Astrocyte of the hippocampus (primary cell): ENCODE results near the gene STYXL1.

ENCODE experiments used
- DNase-seq: peaks from one replicate; pipeline ENCODE4 v3.0.0; 2011; ENCODE audit warnings: low read depth, low spot score

The STYXL1 gene

DNA sequence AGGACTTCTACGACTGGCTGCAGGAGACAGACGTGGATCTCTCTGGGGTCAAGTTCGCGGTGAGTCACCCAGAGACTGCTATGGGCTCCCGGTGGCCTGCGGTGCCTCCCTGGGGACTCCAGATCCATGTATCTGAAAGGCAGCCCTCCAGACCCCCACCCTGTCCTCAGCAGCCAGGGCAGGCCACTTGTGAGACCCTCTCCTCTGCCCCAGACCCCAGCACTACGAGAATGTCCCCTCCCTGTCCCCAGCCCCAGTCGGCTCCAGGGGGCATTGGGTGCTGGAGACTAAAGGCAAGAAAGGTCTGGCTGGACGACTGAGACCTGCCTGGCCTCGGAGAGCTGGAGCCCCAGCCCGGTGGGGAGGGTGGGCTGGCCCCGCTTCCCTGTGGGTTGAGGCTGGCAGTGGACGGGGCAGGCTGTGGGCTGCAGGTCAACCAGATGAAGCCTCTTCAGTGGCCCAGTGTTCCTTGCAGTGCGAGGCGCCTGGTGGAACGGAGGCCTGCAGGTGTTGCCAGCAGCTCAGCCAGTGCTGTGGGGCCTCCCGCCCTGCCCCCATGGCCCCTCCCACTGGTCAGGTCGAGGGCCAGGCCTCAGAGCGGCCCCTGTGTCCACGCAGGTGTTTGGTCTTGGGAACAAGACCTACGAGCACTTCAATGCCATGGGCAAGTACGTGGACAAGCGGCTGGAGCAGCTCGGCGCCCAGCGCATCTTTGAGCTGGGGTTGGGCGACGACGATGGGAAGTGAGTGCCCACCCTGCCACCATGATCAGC is 67.2 kb downstream of the STYXL1 start:
- DNase-seq, result no peak

DNA sequence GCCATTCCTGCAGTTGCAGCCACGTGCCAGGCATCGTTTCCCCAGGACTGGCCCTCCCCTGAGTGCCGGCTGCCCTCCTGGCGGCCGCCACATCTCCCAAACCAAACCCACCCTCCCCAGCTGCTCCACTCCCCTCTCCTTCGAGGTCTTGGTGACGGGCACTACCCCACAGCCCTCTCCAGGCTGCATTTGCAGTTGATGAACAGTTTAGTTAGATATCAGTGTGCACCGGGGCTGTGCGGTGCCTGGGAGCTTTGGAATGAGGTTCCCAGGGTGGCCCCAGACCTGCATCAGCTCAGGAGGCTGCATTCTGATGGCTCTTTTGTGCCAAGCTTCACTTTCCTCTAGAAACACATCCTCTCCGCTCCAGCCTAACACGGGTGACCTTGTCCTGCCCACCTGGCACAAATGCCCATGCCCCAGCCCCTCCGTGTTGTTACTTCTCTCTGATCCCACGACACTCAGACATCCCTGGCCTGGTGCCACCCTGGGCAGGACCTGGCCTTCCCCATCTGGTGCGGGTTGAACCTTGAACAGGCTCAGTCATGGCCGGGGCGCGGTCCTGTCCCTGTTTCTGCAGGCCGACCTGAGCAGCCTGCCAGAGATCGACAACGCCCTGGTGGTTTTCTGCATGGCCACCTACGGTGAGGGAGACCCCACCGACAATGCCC is 67.9 kb downstream of the STYXL1 start:
- DNase-seq, result no peak

DNA sequence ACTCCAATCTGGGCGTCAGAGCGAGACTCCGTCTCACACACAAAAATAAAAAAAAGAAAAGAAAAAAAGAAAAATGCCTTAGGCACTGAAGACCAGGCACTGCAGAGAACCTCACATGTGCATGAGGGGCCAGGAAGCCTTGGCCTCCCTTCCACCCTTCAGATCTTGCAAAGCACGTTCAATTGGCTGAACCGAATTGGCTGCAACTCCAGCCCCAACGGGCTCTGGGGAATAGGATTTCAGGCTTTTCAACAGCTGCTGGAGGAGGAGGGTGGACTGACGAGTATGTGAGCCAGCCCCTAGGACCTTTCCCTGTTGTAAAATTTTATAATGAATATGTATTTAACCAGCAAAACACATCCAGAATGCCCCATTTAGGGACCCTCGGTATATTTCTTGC is 70.1 kb downstream of the STYXL1 start:
- DNase-seq, result no peak

DNA sequence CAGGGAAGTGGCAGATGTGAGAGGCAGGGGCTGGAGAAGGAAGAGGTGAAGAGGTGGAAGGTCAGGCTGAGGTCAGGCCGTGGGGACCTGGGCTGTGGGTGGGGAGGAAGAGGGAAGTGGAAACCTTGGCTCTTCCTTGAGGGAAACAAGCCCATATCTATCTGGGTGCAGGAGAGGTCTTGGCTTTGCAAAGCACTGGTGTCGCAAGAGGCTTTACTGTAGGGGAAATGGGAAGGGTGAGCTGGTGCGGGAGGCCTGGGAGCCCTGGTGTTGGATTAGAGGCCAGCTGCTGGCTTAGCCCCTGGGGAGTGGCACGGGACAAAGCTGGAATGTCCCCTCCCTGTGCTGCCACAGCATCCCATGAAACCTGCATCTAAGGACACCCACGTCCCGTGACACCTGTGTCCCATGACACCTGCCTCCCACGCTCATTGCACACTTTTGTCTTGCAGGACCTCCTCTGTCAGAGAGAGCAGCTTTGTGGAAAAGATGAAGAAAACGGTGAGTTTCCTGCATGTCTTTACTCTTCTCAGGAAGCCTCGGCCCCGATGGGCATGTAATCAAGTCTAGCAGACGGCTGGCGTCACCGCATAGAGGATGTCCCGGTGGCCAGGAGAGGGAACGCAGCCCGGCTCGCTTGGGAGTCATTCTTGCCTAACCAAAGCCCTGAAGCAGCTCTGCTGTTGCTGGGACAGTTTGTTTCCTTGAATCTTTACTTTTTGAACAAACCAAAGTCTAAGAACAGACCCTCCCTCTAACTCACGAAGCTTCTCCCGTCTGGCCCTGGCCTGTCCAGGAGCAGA is 75.6 kb downstream of the STYXL1 start:
- DNase-seq, result no peak

DNA sequence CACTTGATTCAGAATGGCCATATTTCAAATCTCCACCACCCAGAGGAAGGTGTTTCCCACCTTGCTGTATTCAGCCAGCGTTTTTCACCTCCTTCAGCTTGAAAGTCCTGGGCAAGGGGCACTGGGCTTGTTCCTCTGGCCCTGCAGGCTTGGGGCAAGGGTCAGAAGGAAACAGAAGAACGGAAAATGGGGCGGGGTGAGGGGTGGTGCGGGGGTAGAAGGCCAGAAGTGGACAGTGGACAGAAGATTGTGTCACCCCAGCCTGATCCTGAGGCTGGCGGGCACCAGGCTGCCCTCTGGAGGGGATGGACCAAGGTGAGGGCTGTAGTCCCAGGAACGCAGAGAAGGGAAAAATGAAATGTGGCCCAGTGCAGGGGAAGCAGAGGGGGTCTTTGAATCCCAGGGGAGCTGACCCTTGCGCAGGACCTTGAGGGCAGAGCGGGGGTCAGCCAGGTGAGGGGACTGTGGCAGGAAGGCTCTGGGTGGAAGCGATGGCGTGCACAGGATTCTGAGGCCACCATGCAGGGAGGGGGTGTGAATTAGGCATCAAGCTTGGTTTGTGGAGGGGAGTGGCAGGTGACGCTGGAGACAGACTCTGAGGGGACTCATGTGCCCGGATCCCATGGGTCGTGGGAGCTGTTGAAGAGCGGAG is 76.4 kb downstream of the STYXL1 start:
- DNase-seq, result no peak

DNA sequence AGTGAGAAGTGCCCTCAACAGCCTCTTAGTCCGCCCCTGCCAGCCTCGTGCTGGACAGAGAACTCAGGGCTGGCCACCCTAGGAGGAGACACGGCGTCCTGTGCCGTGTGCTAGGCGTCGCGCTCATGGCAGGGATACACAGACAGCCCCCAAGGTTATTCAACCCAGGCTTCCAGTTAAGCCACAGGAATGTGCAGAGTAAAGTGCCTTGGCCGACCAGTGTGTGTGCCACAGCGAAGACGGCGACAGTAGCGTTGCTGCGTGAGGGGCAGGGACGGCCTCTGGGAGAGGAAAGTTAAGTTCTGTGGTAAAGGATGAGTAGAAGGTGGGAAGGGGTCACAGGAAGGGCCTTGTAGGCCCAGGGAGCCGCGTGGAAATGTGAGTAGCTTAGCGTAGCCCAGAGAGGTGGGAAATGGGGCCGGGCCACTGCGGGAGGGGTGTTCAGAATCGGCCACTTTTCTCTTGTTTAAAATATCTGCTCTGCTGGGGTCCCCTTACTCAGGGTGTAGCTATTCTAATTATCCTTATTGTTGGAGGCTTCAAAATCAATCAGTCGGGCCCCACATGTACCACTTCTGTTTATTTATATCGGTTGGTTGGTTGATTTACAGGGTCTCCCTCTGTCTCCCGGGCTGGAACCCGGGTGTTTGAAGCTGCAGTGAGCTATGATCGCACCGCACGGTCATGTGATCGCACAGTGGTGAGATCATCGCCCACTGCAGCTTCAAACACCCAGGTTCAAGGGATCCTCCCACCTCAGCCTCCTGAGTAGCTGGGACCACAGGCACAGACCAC is 77.9 kb downstream of the STYXL1 start:
- peak; percentile 57 for DNase-seq

DNA sequence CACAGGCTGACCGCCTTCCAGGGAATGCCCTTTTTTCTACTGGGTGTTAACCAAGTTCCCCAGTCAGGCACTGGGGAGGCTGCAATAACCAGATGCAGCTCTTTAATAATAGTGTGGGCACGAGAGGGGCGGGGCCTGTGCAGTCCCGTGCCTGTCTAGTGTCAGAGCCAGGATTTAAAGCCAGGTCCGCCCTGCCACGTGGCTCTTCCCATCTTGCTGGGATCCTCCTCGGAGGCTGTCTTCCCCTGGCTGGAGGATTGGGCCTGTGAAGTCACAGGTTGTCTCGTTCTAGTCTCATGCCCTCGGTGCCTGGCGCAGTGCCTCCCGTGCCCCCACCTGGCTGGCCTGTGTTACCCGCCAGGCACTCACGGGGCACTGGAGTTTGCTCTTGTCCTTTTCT is 78.6 kb downstream of the STYXL1 start:
- DNase-seq, result peak; percentile 3

DNA sequence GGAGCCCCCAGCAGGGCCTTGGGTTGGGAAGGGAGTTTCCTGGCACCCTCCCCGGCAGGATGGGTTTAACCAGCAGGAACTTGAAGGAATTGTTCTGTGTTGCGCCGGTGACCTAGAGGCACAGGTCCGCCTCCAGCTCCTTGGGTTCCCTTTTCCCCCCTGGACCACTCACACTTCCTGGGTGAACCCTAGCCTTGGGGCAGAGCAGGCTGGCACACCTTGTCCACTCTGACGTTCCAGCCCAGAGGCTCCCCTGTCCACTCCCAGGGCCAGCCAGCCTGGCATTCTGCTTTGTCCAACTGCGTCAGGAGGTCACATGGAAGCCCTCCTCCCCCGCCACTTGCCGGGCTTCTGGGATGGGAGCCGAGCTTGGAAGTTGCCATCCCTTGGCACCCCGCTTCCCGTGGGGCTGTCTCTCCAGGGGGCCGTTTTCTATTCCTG is 79.2 kb downstream of the STYXL1 start:
- no peak for DNase-seq

DNA sequence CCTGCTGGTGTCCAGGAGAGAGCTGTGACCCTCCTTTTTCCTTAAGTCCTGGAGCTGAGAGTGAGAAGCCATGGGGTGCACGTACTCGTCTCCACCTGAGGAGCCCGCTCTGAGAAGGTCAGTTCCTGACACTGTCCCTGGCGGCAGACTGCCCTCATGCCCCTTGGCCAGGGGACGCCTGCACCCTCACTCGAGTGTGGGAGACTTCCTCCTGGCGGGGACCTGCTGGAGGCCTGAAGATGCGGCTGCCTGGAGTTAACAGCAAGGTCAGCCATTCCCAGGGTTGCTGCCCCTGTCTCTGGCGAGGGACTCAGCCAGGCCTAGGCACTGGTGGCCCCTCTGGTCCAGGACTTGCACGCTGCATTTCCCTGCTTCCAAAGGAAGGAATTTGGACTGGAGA is 79.8 kb downstream of the STYXL1 start:
- DNase-seq, result no peak

DNA sequence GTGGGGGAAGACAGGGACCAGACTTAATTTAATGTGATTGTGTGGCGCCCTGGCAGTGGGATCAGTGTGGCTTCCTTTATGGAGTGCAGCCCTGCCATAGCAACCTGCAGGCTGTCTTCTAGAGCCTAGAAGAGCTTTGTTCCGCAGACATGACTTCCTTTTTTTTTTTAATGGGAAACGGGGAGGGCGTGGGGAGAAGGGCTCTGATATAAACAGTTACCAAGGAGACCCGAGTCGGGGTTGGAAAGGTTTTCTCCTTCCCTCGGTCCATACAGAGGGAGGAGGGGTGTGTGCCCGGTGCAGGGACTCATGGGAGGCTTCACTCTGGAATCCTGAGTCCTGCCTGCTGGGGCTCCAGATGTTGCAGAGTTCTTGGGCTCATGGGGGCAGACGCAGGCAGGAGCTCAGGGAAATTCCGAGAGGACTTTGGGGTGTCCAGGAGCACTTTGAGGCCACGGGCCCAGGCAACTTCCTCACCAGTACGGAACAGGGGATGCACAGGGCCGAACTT is 80.3 kb downstream of the STYXL1 start:
- peak; percentile 22 for DNase-seq

DNA sequence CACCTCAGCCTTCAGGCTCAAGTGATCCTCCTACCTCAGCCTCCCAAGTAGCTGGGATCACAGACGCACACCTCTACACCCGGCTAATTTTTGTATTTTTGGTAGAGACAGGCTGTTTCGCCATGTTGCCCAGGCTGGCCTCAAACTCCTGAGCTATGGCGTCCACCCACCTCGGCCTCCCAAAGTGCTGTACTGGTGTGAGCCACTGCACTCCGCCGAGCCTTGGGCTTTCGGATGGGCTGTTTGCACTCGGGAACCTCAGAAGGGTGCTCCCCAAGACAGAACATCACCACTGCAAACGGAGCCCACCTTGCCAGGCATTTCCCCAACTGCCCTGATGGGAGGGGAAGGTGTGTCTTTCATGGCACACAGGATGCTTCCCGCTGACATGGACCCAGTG is 80.7 kb downstream of the STYXL1 start:
- no peak for DNase-seq

DNA sequence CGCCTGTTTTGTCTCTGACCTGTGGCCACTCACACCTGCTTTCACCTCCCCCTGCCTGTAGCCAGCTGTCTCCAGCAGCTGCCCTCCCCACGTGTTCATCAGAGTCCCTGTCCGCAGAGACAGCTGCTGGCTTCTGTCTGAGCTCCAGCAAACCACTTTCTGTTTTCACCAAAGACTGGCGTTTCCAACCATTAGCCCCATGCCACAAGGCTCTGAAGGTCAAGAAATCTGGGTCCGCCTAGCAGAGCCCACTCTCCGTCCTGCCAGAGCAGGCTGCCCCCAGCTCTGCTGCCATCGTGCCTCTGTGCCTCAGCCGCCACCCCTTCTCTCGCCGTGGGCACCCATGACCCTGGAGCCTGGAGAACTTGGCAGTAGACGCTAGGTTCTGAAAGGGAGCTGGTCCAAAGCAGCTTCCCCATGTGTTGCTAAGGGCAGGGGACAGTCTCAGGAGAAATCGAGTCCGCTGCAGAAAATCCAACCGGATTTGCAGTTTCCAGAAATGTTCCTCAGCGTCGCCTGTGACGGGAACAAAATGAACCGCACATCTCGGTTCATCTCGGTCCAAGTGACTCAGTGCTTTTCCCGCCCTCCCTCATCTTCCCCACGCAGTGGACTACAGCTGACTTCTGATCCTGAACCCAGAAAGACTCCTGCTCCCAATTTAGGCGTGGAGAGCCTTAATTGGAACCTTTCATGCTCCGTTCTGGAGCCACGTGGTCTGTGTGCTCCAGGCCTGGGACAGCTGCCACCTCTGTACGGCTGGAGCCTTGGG is 81.4 kb downstream of the STYXL1 start:
- peak; percentile 2 for DNase-seq

DNA sequence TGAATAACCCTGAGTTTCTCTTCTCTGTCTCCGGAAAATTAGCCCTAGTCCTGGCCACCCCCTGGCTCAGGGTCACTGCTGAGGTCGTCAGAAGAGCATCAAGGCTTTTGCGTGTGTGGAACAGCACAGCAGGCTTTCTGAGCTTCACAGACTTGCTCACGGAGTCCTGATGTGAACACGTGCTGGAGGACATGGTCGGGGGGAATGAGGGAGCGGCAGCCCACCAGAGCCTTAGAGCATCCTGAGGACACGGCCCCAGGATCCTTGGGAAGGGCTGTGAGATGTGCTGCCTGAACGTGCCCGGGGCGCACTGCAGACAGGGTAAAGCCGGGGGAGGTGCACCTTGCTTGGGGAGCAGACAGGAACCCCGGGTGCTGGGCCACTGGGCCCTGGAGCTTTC is 82.2 kb downstream of the STYXL1 start:
- no peak for DNase-seq

DNA sequence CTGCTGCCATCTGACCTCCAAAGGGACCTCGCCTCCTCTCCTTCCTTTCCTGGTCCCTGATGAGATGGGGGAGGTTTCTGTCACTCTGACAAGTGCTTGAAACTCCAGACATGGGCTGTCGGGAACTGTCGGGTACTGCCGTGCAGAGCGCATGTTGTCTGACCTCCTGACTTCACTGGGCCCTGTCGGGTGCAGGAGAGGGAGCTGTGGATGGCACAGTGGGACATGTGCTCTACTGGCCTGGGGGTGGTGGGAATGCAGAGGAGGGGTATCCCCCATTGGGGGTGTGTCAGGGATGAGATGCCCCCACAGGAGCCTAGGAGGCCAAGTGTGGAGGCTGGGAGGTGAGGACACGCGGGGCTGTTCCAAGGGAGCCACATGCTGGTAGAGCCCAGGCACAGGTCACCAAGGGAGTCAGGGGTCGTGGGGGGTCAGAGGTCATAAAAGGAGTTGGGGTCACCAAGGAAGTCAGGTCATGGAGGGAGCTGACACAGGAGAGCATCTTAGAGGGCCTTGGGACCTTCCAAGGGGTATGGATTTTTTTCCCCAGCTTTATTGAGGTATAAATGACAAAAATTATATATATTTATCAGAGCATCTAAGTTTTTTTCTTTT is 84.3 kb downstream of the STYXL1 start:
- peak; percentile 13 for DNase-seq

DNA sequence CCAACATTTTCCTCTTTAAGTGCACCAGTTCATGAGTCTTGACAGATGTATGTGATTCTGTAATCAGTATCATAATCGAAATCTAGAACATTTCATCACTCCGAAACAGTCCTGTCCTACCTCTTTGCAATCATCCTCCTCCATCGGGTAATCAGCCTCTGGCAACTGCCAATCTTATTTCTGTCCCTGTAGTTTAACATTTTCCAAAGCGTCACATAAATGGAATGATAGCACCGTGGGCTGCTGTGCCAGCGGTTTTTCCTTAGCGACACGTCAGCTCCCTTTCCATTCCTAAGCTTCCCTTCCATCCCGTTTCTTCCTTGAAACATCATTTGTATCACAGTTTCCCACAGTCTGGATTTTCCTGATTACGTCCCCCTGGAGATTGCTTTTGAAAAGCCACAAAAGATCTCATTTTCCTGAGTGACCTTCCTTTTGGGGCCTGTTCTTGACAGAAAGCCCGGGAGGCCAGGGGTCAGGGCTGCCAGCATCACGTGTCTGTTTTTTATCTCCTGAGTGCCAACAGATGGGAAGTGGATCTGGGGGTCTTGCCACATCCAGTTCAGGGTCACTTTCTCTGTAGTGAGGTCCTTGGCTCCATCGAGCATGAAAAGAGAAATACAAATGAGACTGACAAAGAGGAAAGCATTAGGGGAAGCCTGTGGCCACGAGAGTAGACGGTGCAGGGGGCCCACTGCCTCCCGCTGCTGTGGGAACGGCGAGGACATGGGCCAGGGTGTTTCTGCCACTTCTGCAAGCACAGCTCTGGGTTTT is 85.0 kb downstream of the STYXL1 start:
- peak; percentile 80 for DNase-seq

DNA sequence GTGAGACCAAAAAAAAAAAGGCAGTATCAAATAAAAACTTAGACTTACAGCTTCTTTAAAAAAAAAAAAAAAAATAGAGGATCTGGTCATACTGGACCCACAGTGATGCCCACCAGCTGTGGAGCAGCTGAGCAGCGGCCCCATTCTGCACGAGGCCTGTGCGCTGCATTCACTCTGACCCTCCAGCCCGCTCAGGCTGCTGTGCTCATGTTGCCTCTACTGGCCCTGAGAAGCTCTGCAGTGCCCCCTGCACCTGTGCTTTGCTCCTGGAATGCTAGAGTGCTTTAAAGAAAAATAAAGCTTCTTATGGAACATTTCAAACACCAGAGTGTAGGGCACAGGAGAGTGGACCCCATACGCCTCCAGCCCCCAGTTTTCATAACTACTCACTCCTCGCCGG is 86.6 kb downstream of the STYXL1 start:
- DNase-seq, result no peak

DNA sequence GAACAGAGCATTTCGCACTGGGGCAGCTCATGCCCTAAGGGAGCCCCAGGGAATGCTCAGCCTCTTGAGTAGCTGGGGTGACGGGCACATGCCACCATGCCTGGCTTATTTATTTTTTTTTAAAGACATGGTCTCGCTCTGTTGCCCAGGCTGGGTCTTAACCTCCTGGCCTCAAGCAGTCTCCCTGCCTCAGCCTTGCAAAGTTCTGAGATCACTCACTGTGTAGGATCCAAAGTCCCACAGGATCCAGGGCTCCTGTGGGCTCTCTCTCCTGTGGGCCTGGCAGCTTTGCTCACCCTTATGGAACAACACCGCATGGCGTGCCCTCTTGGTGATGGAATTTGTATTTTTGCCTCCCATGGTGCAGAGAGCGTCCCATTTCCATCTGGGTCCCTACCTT is 87.4 kb downstream of the STYXL1 start:
- DNase-seq, result no peak

DNA sequence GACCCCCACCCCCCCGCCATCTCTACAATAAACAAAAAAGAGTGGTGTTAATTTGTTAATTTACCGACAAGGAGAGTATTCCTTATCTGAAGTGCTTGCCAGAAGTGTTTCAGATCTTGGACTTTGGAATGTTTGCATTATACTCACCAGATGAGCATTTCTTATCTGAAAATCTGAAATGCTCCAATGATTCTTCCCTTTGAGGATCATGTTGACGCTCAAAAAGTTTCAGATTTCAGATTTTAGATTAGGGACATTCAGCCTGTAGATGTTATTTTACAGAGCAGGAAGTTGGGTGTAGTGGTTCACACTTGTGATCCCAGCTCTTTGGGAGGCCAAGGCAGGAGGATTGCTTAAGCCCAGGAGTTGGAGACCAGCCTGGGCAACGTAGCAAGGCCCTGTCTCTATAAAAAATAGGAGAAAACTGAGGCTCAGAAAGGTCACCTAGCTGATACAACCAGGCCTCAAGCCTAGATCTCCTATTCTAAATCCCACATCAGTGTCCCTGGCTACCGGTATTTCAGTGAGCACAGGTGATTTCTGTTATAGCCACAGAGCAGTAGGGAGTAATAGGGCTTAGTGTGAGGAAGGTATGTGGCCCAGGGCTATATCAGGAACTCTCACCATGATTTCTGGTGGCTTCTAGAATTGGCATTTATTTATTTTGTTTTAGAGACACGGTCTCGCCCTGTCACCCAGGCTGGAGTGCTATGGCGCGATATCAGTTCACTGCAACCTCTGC is 88.8 kb downstream of the STYXL1 start:
- DNase-seq, result no peak
